Measurements from ENCODE around the gene NCBP1.

NCBP1 gene

DNA sequence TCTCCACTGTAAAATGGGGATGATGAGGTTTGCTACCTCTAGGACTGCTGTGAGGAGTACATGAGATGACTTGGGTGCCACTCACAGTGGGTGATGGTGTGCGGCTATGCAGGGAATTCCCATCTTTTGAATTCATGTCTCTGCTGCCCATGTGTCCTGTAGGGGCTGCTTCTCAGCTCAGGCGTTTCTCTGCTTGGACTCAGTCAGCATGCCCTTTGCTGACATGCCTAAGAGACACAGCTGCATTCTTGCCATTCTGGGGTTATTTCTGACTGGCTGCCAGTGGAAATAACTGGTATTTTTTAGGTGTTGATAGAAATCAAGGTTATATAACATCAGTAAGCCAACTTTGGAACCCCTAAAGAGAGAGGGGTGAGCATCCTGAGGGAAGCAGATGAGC, 87.8 kb downstream of the NCBP1 start:
- DNase-seq (ENCODE audit: low read depth) = no peak

DNA sequence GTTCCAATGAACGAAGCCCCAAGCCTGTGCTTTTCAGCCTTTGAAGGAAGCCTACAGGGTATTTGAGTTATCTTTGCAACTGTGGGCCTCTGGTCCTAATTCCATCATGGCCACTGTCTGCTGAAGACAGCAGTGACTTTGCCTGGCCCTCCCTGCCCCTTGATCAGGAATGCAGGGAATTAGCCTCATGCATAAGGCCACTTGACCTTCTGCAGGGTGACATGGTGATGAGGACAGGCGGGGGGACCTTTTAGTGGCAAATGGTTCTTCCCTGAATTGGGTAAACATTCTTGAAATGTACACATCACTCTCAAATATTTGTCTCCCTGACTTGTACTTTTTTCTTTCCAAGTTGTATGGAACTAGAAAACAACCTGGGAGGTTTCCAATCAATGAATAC, 88.7 kb downstream of the NCBP1 start:
- no peak for DNase-seq (ENCODE audit: low read depth)

Measured in stimulated activated CD8-positive, alpha-beta memory T cell treated with anti-CD3 and anti-CD28 coated beads, Interleukin-12 subunit alpha, Interleukin-12 subunit beta, amount 100 ng/mL, for 1 hour (primary cell).